GM19455 (cell line): ENCODE results near the gene KNL1.
"Not testable (repeated sequence)": the region's sequence is repeated elsewhere in the genome, so short reads cannot be mapped to it uniquely, and the experiment has no call there.

Source experiments
- ATAC-seq: cut with Tn5 transposase; IDR thresholded peaks from one replicate; pipeline ENCODE4 v1.9.1; 2021; ENCODE audit not compliant: unreplicated experiment

The KNL1 gene

DNA sequence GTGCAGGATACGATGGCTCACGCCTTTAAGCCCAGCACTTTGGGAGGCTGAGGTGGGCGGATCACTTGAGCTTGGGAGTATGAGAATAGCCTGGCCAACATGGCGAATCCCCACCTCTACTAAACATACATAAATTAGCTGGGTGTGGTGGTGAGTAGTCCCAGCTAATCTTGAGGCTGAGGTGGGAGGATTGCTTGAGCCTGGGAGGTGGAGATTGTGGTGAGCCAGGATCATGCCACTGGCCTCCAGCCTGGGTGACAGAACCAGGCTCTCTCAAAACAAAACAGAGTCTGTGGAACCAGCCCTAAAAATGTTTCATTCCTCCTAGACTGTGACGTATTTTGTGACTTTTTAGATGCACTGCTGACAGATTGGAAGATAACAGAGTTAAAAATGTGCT lies 66.6 kb downstream of the KNL1 start:
- ATAC-seq: no peak

DNA sequence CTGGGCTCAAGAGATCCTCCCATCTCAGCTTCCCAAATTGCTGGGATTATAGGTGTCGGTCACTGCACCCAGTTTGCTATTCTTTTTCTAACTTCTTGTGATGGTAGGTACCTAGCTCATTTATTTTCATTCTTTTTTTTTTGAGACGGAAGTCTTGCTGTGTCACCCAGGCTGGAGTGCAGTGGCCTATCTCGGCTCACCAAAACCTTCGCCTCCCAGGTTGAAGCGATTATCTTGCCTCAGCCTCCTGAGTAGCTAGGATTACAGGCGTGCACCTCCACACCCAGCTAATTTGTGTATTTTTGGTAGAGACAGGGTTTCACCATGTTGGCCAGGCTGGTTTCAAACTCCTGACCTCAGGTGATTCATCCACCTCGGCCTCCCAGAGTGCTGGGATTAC lies 70.9 kb downstream of the KNL1 start:
- no peak for ATAC-seq

DNA sequence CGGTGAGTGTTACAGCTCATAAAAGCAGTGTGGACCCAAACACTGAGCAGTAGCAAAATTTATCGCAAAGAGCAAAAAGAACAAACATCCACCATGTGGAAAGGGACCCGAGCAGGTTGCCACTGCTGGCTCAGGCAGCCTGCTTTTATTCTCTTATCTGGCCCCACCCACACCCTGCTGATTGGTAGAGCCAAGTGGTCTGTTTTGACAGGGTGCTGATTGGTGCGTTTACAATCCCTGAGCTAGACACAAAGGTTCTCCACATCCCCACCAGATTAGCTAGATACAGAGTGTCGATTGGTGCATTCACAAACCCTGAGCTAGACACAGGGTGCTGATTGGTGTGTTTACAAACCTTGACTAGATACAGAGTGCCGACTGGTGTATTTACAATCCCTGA lies 82.2 kb downstream of the KNL1 start:
- ATAC-seq: not testable (repeated sequence)

GRCh38 chr15:40676906-40677305 lies 82.9 kb downstream of the KNL1 start:
- not testable (repeated sequence) for ATAC-seq

GRCh38 chr15:40680151-40680550 lies 86.1 kb downstream of the KNL1 start:
- no peak for ATAC-seq

DNA sequence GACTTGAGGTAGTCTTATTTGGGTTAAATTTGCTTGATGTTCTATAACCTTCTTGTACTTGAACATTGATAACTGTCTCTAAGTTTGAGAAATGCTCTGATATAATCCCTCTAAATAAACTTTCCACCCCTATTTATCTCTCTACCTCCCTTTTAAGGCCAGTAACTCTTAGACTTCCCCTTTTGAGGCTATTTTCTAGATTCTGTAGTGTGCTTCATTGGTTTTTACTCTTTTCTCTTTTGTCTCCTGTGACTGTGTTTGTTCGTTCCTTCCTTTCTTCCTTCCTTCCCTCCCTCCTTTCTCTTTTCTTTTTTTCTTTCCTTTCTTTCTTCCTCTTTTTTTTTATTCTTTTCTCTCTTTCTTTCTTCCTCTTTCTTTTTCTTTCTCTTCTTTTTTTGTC lies 86.9 kb downstream of the KNL1 start:
- not testable (repeated sequence) for ATAC-seq

DNA sequence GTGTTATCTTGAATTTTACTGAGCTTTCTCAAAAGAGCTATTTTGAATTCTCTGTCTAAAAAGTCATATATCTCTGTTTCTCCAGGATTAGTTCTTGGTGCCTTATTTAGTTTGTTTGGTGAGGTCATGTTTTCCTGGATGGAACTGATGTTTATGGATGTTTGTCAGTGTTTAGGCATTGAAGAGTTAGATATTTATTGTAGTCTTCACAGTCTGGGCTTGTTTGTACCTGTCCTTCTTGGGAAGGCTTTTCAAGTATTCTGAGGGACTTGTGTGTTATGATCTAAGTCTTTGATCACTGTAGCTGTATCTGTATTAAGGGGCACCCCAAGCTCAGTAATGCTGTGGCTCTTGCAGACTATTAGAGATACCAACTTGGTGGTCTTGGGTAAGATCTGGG lies 90.3 kb downstream of the KNL1 start:
- no peak for ATAC-seq

DNA sequence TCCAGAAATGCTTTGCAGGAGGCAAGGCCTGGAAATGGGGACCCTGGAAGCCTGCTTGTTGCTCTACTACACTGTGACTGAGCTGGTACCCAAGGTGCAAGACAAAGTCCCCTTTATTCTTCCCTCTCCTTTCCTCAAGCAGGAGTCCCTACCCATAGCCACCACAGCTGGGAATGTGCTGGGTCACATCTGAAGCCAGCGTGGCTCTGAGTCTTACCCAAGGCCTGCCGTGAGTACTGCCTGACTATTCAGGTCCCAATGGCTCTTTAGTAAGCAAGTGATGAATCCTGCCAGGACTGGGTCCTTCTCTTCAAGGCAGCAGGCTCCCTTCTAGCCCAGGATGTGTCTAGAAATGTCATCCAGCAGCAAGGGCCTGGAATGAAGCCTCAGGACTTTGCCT lies 91.3 kb downstream of the KNL1 start:
- ATAC-seq: no peak

- ATAC-seq: no peak
These were observed 95.1 kb downstream of the KNL1 start for GRCh38 chr15:40688932-40689799.

GRCh38 chr15:40691737-40692136 lies 97.7 kb downstream of the KNL1 start:
- ATAC-seq: no peak

- peak; percentile 7 for ATAC-seq
These were observed 100.0 kb downstream of the KNL1 start for GRCh38 chr15:40693904-40694687.

- ATAC-seq: peak; percentile 86
These were observed 100.8 kb downstream of the KNL1 start, which contains the start of gene RAD51 for GRCh38 chr15:40694688-40695468. RAD51 (plus strand) TSS chr15:40695174; CDS start chr15:40698759, 3,585 bp downstream.

GRCh38 chr15:40695469-40695890 lies 101.4 kb downstream of the KNL1 start:
- peak; percentile 38 for ATAC-seq

DNA sequence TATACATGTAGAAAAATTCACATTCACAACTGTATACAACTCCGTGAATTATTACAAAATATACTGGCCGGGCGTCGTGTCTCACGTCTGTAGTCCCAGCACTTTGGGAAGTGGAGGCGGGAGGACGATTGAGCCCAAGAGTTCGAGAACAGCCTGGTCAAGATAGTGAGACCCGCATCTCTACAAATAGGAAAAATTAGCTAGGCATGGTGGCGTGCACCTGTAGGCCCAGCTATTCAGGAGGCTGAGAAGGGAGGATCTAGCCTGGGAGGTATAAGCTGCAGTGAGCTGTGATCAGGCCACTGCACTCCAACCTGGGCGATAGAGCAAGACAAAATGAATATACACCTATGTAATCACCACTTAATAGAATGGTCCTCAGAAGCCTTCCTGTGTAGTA lies 102.2 kb downstream of the KNL1 start:
- no peak for ATAC-seq

DNA sequence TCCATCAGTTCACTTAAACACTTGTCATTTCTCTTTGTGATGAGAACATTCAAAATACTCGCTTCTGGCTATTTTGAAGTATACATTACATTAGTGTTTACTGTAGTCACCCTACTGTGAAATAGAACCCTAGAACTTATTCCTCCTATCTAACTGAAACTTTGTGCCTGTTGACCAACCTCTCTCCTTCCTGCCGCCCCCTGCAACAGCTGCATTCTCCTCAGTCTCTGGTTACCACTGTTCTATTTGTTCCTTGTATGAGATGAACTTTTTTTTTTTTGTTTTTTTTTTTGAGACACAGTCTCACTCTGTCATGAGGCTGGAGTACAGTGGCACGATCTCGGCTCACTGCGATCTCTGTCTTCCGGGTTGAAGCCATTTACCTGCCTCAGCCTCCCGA lies 103.9 kb downstream of the KNL1 start:
- ATAC-seq: no peak

DNA sequence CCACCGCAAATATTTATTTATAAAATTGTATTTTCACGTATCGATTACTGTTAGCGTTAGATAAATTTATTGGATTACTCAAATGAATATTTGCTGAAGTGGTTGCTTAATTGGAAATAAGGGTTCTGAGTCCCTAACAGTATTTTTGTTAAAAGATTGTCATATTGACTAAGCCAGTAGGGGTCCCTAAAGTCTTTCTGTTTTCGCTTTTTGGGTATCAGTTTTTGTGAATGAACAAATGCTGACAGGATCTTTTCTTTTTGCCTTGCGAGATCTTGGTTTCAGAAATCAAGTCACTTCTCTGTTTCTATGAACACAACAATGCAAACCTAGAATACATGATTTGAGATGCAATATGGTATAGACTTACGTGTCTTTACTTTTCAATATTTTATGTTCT lies 108.0 kb downstream of the KNL1 start:
- ATAC-seq: no peak

DNA sequence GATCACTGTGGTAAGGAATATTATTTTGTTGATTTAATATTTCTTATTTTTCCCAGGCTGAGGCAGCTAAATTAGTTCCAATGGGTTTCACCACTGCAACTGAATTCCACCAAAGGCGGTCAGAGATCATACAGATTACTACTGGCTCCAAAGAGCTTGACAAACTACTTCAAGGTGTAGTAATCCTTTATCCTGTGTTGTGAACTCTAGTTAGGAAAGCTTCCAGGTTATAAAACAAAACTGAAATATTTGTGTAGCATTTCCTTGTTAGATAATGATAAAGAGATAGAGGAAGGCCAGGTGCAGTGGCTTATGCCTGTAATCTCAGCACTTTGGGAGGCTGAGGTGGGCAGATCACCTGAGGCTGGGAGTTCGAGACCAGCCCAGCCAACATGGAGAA lies 112.1 kb downstream of the KNL1 start:
- no peak for ATAC-seq
